ENCODE results near the gene FOS.
A peak's percentile ranks its signal among the peaks of the same experiment; 100 is the strongest.

FOS gene

DNA sequence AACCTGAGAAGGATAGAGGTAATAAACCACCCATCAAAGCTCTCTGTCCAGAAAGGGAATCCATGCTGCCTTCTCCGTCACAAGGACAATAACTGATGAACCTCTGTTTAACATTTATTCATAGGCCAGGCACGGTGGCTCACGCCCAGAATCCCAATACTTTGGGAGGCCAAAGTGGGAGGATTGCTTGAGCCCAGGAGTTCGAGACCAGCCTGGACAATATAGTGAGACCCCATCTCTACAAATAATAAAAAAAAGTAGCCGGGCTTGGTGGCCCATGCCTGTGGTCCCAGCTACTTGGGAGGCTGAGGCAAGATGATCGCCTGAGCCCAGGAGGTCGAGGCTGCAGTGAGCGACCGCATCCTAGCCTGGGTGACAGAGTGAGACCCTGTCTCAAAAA is 7.1 kb upstream of the FOS start:
- Histone ChIP-seq H3K4me1 (ENCODE audit: insufficient read depth, low read length) (peaks cover 6% of the 10 kb centered on the region), H3K27me3 (ENCODE audit: insufficient read depth, low read length) (peaks cover 29% of the 10 kb centered on the region), H3K4me3 (ENCODE audit: low read length) (no peak overlapping the region), H3K36me3 (ENCODE audit: insufficient read depth, low read depth, low read length) (no peaks in the 10 kb centered on the region), H3K9me3 (ENCODE audit: insufficient read depth, low read depth, low read length) (no peaks in the 10 kb centered on the region), H3K9ac (ENCODE audit: low read depth, low read length) (no peak overlapping the region), H3K27ac (ENCODE audit: low read length) (no peak overlapping the region)

GRCh38 chr14:75273272-75274049 is 5.2 kb upstream of the FOS start:
- Histone ChIP-seq H3K27ac (ENCODE audit: low read length) (no peak overlapping the region), H3K4me1 (ENCODE audit: insufficient read depth, low read length) (peaks cover 9% of the 10 kb centered on the region), H3K36me3 (ENCODE audit: insufficient read depth, low read depth, low read length) (no peaks in the 10 kb centered on the region), H3K9me3 (ENCODE audit: insufficient read depth, low read depth, low read length) (no peaks in the 10 kb centered on the region), H3K4me3 (ENCODE audit: low read length) (no peak overlapping the region), H3K9ac (ENCODE audit: low read depth, low read length) (no peak overlapping the region), H3K27me3 (ENCODE audit: insufficient read depth, low read length) (peaks cover 42% of the 10 kb centered on the region)

DNA sequence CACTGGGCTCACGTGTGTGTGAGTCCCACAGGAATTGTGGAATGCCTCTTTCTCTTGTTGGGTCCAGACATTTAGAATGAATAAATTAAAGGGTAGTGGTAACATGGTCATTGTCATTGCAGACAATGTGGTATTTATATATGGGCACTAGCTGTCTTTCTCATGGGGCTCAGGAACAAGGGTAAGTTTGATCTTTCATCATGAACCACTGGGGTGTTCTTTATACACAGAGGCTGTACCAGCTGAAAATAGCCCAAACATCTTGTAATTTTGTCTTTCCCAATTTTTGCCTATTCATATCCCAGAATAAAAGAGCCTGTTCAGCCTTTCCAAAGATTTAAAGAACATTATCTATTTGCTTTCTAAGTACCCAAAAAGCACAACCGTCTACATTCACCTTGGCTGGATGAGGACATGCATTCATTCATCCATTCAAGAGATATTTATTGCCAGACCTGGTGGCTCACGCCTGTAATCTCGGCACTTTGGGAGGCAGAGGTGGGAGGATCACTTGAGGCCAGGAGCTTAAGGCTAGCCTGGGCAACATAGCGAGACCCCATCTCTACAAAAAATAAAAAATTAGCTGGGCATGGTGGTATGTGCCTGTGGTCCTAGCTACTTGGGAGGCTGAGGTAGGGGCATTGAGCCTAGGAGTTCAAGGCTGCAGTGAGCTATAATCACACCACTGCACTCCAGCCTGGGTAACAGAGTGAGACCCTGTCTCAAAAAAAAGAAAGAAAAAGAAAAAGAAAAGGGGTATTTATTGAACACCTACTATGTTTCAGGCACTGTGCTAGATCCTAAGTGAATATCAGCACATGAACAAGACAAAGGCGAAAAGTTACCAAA is 4.4 kb upstream of the FOS start:
- H3K27ac ChIP-seq (ENCODE audit: low read length), result no peak overlapping the region
- H3K4me1 ChIP-seq (ENCODE audit: insufficient read depth, low read length), result peaks cover 6% of the 10 kb centered on the region
- no peaks in the 10 kb centered on the region for H3K36me3 ChIP-seq (ENCODE audit: insufficient read depth, low read depth, low read length)
- H3K9ac ChIP-seq (ENCODE audit: low read depth, low read length), result no peak overlapping the region
- H3K9me3 ChIP-seq (ENCODE audit: insufficient read depth, low read depth, low read length), result no peaks in the 10 kb centered on the region
- no peak overlapping the region for H3K4me3 ChIP-seq (ENCODE audit: low read length)
- H3K27me3 ChIP-seq (ENCODE audit: insufficient read depth, low read length), result peaks cover 47% of the 10 kb centered on the region

- H3K4me1 ChIP-seq (ENCODE audit: insufficient read depth, low read length), result peaks cover 4% of the 10 kb centered on the region
- no peak overlapping the region for H3K27ac ChIP-seq (ENCODE audit: low read length)
- no peak overlapping the region for H3K9ac ChIP-seq (ENCODE audit: low read depth, low read length)
- H3K36me3 ChIP-seq (ENCODE audit: insufficient read depth, low read depth, low read length), result no peaks in the 10 kb centered on the region
- H3K4me3 ChIP-seq (ENCODE audit: low read length), result no peak overlapping the region
- no peaks in the 10 kb centered on the region for H3K9me3 ChIP-seq (ENCODE audit: insufficient read depth, low read depth, low read length)
- peaks cover 55% of the 10 kb centered on the region for H3K27me3 ChIP-seq (ENCODE audit: insufficient read depth, low read length)
Observed at GRCh38 chr14:75274899-75275569, 3.6 kb upstream of the FOS start.

DNA sequence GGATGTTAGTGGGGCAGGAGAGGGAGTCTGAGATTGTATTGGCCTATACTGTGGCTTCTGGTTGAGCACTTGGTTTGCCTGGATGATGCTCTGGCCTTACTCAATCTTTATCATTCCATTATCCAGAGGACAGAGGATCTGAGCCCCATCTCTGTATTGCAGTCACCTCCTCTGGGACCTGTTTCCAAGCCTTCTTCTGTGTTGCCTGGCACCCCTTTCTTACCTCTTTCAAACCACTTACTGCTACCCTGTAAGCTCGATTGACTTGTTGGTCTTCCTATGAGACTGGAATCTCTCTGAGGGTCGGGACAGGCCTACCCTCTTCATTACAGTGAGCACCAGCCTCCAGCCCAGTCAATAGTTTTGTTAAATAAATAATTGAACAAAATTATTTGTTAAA is 3.0 kb upstream of the FOS start:
- H3K36me3 ChIP-seq (ENCODE audit: insufficient read depth, low read depth, low read length), result peaks cover 3% of the 10 kb centered on the region
- no peaks in the 10 kb centered on the region for H3K9me3 ChIP-seq (ENCODE audit: insufficient read depth, low read depth, low read length)
- no peak overlapping the region for H3K27ac ChIP-seq (ENCODE audit: low read length)
- H3K4me1 ChIP-seq (ENCODE audit: insufficient read depth, low read length), result peaks cover 8% of the 10 kb centered on the region
- H3K9ac ChIP-seq (ENCODE audit: low read depth, low read length), result no peak overlapping the region
- peaks cover 61% of the 10 kb centered on the region for H3K27me3 ChIP-seq (ENCODE audit: insufficient read depth, low read length)
- H3K4me3 ChIP-seq (ENCODE audit: low read length), result no peak overlapping the region

DNA sequence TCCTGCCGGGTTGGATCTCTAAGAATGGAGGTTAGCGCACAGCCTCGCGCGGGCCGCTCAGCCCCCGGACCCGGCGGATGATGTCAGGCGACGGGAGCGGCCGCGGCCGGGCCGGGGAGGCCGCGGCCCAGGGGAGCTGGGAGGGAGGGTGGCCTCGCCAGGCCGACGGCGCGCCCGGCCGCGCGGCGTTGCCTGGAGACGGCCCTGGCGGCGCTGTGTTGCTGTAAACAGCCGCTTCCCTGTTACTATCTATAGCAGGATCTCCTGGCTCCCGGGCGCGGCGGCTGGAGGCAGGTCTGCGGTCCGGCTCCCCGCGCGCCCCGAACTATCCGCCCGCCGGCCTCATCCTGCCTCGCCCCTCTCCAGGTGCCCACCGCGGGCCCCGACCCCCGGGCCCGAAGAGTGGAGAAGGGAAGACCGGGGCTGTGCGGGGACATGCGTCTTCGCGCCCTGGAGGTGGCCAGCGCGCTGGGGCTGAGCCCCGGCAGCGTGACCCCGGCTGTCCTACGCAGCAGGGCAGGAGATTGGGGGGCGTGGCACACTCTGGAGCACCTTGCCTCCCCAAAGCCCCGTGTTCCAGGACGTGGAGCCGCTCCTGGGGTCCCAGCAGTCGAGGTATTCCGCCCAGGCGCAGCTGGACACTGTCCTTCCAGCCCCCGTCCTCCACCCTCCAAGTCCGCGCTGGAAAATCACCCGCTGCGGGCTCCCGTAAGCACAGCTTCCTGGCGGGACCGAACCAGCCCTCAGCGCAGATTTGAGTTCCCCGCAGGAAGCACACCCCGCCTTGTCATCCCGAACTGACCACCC is 1.4 kb upstream of the FOS start:
- Histone ChIP-seq H3K36me3 (ENCODE audit: insufficient read depth, low read depth, low read length) (peaks cover 19% of the 10 kb centered on the region), H3K27ac (ENCODE audit: low read length) (no peak overlapping the region), H3K9ac (ENCODE audit: low read depth, low read length) (peak overlapping the region; percentile 81; the same call in 1 of the 2 replicates), H3K4me3 (ENCODE audit: low read length) (peak overlapping the region; percentile 68), H3K27me3 (ENCODE audit: insufficient read depth, low read length) (peaks cover 70% of the 10 kb centered on the region), H3K9me3 (ENCODE audit: insufficient read depth, low read depth, low read length) (no peaks in the 10 kb centered on the region), H3K4me1 (ENCODE audit: insufficient read depth, low read length) (peaks cover 16% of the 10 kb centered on the region)

GRCh38 chr14:75277815-75278421 is 710 bp upstream of the FOS start:
- no peaks in the 10 kb centered on the region for H3K9me3 ChIP-seq (ENCODE audit: insufficient read depth, low read depth, low read length)
- H3K4me1 ChIP-seq (ENCODE audit: insufficient read depth, low read length), result peaks cover 16% of the 10 kb centered on the region
- peak overlapping the region; percentile 68 for H3K4me3 ChIP-seq (ENCODE audit: low read length)
- peaks cover 70% of the 10 kb centered on the region for H3K27me3 ChIP-seq (ENCODE audit: insufficient read depth, low read length)
- peak overlapping the region; percentile 81; the same call in 1 of the 2 replicates for H3K9ac ChIP-seq (ENCODE audit: low read depth, low read length)
- H3K27ac ChIP-seq (ENCODE audit: low read length), result no peak overlapping the region
- peaks cover 23% of the 10 kb centered on the region for H3K36me3 ChIP-seq (ENCODE audit: insufficient read depth, low read depth, low read length)

GRCh38 chr14:75279153-75279762 is 630 bp downstream of the FOS start:
- Histone ChIP-seq H3K36me3 (ENCODE audit: insufficient read depth, low read depth, low read length) (peaks cover 23% of the 10 kb centered on the region), H3K27ac (ENCODE audit: low read length) (no peak overlapping the region), H3K9ac (ENCODE audit: low read depth, low read length) (peak overlapping the region; percentile 89; the same call in 1 of the 2 replicates), H3K27me3 (ENCODE audit: insufficient read depth, low read length) (peaks cover 64% of the 10 kb centered on the region), H3K4me1 (ENCODE audit: insufficient read depth, low read length) (peaks cover 16% of the 10 kb centered on the region), H3K4me3 (ENCODE audit: low read length) (peak overlapping the region; percentile 81), H3K9me3 (ENCODE audit: insufficient read depth, low read depth, low read length) (no peaks in the 10 kb centered on the region)

- Histone ChIP-seq H3K27ac (ENCODE audit: low read length) (no peak overlapping the region), H3K4me1 (ENCODE audit: insufficient read depth, low read length) (peaks cover 16% of the 10 kb centered on the region), H3K27me3 (ENCODE audit: insufficient read depth, low read length) (peaks cover 58% of the 10 kb centered on the region), H3K9ac (ENCODE audit: low read depth, low read length) (peak overlapping the region; percentile 89; the same call in 1 of the 2 replicates), H3K9me3 (ENCODE audit: insufficient read depth, low read depth, low read length) (no peaks in the 10 kb centered on the region), H3K36me3 (ENCODE audit: insufficient read depth, low read depth, low read length) (peaks cover 23% of the 10 kb centered on the region), H3K4me3 (ENCODE audit: low read length) (peak overlapping the region; percentile 81)
Observed at GRCh38 chr14:75279763-75280290, 1.2 kb downstream of the FOS start.

DNA sequence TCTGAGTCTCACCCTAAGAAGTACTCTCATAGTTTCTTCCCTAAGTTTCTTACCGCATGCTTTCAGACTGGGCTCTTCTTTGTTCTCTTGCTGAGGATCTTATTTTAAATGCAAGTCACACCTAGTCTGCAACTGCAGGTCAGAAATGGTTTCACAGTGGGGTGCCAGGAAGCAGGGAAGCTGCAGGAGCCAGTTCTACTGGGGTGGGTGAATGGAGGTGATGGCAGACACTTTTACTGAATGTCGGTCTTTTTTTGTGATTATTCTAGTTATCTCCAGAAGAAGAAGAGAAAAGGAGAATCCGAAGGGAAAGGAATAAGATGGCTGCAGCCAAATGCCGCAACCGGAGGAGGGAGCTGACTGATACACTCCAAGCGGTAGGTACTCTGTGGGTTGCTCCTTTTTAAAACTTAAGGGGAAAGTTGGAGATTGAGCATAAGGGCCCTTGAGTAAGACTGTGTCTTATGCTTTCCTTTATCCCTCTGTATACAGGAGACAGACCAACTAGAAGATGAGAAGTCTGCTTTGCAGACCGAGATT is 1.7 kb downstream of the FOS start:
- H3K4me3 ChIP-seq (ENCODE audit: low read length), result peak overlapping the region; percentile 81
- no peak overlapping the region for H3K27ac ChIP-seq (ENCODE audit: low read length)
- H3K27me3 ChIP-seq (ENCODE audit: insufficient read depth, low read length), result peaks cover 53% of the 10 kb centered on the region
- no peaks in the 10 kb centered on the region for H3K9me3 ChIP-seq (ENCODE audit: insufficient read depth, low read depth, low read length)
- peaks cover 23% of the 10 kb centered on the region for H3K36me3 ChIP-seq (ENCODE audit: insufficient read depth, low read depth, low read length)
- peaks cover 16% of the 10 kb centered on the region for H3K4me1 ChIP-seq (ENCODE audit: insufficient read depth, low read length)
- H3K9ac ChIP-seq (ENCODE audit: low read depth, low read length), result peak overlapping the region; percentile 89; the same call in 1 of the 2 replicates
